HG03139 (cell line): ENCODE data around the gene SMTN.

Source experiments
- ATAC-seq: cut with Tn5 transposase; IDR thresholded peaks from one replicate; pipeline ENCODE4 v1.9.1; 2021; ENCODE audit not compliant: unreplicated experiment

The SMTN gene

GRCh38 chr22:31148953-31149627 lies 68.0 kb downstream of the SMTN start:
- no peak for ATAC-seq

GRCh38 chr22:31150615-31151014 lies 69.5 kb downstream of the SMTN start:
- ATAC-seq, result no peak

GRCh38 chr22:31151872-31152271 lies 70.8 kb downstream of the SMTN start:
- no peak for ATAC-seq

- no peak for ATAC-seq
Measured at GRCh38 chr22:31153357-31153756, 72.2 kb downstream of the SMTN start.
